DMS 273 (cell line): ENCODE measurements around the gene ATP11A.
"Not testable (repeated sequence)": the region's sequence is repeated elsewhere in the genome, so short reads cannot be mapped to it uniquely, and the experiment has no call there.

Experiments used
- DNase-seq: peaks from one replicate; lab custom pipeline; 2025; ENCODE audit not compliant: unreplicated experiment; lab: John Stamatoyannopoulos, UW

Gene ATP11A

DNA sequence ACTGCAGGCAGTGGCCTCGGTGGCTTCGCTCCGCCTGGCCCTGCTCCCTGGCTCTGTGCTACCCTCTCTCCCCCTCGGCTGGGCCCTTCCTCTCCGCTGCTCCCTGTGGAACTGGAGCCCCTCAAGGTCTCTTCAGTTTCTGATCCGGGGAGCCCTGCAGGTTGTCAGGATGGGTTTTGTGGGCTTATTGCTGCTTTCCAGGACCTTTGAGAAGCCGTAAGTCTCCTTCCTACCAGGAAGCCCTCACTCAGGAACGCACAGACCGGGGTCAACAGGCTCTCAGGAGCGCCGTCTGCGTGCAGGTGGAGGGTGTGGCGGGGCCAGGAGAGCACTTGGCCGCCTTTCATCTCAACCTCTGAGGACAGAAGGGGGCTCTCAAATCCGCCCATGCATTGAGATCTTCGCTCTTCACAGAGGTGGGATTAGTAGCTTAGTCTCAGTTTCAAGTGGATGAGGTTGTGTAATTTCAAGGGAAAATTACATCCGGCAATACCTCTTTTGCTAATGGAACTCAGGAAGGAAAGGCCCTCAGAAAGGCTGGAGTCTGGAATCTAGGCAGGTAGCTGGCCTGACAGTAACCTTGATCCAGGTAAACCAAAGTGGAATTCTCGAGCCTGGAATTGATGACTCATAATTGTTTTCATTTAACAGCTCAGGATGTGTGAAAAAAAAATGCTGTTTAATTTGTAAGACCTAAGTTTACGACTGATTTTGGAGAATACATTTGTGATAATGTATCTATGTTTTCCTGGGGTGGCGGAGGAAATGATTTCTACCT, 102.0 kb downstream of the ATP11A start:
- no peak for DNase-seq

DNA sequence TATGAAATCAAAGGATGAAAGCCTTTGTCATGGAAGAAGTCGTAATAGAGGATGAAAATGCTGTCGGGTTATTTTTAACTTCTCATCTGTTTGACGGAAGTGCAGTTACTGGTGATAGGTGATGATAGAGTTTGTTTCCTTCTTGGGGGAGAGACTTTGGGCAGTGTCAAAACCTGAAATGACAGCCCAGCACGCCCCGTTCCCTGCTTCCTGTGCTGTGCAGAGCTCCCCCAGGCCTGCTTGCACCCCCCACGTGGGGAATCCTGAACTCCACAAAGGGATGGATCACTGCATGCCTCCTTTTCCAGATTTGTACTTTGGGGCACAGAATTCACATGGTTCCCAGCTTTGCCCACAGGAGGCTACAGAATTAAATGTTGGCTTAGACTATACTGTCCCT, 102.7 kb downstream of the ATP11A start:
- DNase-seq, result no peak

GRCh38 chr13:112793545-112794445, 104.0 kb downstream of the ATP11A start:
- DNase-seq, result no peak

DNA sequence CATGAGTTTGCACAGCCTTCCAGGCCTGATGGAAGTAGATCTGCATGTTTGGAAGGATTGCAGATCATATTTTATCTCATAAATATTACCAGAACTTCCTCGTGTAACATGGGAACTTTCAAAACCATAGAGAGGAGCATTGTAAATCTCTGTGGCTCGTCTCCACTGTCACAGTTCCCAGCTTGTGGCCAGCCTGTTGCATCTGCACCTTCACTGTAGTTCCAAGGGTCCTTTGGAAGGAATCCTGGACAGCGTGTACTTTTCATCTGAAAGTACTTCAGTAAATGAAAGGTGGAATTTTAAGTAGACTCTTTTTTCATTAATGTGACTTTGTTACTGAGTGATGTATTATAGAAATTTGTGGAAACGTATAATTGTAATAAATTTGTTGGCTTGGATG, 105.4 kb downstream of the ATP11A start:
- DNase-seq, result no peak

DNA sequence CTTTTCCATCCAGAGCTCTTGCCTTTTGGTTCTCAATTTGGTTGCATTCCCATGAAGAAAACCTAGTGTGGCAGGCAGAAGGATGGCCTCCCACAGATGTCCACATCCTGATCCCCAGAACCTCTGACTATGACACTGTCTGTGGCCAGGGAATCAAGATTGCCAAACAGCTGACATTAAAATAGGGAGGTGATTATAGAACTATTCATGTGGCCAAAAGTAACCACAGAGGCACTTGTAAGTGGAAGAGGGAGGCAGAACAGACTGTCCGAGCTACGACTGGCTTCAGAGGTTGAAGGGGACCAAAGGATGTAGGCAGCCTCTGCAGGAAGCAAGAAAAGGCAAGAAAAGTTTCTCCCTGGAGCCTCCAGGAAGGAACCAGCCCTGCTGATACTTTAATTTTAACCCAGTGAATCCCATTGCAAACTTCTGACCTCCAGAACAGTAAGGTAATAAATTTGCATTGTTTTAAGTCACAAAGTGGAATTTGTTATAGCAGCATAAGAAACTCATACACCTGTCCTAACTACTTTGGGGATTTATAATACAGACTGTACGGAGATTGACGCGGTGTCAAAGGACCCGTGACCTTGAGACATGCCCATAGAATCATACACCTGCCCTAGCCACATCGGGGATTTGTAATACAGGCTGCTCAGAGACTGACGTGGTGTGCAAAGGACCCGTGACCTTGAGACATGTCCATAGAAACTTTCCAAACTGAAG, 106.5 kb downstream of the ATP11A start:
- DNase-seq, result no peak

DNA sequence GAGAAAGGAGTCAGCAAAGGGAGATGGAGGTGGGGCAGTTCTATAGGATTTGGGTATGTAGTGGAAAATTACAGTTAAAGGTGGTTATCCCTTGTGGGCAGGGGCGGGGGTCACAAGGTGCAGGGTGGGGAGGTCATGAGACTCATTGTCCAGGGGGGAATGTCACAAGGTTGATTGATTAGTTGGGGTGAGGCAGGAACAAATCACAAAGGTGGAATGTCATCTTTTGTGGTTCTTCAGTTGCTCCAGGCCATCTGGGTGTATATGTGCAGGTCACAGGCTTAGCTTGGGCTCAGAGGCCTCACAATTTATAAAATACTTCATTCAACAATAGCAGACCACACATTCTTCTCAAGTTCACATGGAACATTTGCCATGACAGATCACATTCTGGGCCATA, 109.6 kb downstream of the ATP11A start:
- no peak for DNase-seq

DNA sequence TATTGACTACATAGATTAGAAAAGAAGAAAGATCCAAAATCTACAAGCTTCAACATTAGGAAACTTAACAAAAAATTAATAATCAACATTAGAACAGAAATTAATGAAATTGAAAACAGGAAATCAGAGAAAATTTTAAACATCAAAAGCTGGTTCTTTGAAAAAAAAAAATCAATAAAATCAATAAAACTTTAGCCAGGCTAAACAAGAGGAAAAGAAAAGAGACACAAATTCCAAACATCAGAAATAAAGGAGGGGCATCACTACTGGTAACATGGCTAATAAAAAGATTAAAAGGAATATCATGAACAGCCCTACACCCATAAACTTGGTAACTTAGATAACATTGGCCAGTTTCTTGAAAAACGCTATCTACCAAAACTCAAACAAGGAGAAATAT, 110.2 kb downstream of the ATP11A start:
- no peak for DNase-seq

GRCh38 chr13:112800807-112801206, 111.0 kb downstream of the ATP11A start:
- not testable (repeated sequence) for DNase-seq

DNA sequence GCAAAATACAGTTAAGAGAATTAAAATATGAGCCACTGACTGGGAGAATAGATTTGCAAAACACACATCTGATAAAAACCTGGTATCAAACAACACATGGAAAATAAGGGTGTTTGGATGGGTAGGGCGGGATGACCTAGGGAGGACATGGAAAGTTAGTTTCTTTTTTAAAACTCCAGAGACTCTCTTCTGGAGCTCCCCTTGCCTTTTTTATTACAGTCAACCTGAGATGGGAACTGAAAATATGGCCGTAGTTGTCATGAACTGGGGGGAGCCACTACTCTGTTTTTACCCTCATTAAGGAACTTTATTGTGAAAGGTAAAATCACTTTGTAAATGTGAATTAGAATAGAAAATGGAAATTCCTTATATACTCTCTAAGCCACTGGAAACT, 113.0 kb downstream of the ATP11A start:
- no peak for DNase-seq

DNA sequence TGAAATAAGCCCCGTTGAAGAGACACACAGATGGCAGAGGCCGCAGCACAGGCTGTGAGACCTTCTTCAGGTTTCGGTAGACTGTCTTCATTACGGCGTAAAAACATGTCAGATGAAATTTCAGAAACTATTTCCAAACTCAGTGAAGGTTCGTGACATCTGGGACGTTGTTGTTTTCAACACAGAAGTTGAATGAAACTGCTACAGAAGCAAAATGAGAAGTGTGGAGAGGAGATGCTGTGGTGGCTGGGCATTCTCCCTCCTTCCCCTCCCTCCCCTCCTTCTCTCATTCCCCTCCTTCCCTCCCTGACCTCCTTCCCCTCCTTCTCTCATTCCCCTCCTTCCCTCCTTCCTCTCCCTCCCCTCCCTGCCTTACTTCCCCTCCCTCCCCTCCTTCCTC, 113.6 kb downstream of the ATP11A start:
- no peak for DNase-seq

- DNase-seq, result no peak
Observed at GRCh38 chr13:112804374-112804773, 114.5 kb downstream of the ATP11A start.

DNA sequence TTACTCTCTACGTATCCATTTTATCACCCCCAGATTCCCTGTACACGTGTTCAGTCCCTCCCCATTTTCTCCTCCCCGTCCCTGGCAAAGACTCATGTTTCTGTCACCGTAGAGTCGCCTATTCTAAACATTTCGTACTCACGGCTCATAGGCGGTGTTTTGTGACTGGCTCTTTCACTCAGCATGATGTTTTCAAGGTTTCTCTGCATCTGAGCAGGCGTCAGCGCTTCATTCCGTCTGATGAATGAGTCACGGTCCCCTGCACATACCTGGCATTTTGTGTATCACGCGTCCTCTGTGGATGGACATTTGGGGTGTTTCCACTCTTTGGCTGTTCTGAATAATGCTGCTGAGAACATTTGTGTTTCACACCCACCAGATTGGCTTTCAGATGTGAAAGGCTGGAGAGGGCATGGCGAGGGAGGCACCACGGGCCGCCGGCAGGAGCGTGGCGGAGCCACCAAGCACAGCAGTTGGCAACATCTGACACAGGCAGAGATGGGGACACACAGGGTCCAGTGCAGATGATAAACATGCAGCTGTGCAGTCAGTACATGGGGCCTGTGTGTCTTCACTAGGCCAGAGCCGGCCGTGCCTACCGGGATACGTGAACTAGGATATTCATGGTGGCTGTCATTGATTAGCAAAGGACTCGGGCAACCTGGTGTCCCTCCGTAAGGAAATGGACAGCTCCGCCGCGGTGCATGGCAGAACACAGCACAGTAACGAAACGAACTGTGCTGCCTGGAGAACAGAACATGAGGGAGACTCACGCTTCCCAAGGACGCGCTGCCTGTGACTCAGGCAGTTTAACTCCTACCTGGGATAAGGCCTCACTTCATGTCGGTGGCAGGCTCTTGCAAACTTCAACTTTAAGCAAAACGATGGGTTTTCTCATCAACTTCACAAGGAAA, 117.2 kb downstream of the ATP11A start:
- DNase-seq, result no peak

DNA sequence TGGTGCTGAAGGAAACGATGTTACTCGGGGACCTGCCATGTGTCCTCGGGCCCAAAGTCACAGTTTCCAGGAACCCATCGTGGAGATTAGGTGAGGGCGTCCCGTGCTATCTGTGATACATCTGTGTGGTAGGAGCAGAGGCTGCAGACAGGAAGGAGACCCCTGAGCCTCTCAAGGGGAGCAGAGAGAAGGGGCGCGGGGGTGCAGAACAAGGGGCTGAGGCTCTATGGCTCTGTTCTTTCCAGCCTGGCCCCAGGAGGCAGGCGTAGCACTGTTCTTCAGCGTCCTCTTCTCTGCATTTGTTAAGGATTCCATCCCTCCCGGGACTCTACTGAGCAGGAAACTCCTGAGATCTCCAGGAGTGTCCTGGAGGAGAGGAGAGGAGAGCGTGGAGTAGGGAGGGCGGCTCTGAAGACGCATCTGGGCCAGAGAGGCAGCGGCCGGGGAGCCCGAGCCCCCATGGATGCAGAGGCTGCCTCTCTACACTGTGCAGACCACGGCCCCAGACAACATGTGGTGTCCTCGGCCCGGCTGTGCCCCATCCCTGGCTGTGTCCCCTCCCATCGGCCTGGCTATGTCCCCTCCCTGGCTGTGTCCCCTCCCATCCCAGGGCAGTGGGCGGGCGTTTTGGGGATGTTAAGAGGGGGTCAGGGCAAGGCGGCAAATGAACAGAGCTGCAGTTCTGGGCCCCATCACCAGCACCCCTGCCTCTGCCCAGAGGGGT, 118.0 kb downstream of the ATP11A start:
- DNase-seq, result no peak

- no peak for DNase-seq
Observed at GRCh38 chr13:112808377-112809140, 118.7 kb downstream of the ATP11A start.

DNA sequence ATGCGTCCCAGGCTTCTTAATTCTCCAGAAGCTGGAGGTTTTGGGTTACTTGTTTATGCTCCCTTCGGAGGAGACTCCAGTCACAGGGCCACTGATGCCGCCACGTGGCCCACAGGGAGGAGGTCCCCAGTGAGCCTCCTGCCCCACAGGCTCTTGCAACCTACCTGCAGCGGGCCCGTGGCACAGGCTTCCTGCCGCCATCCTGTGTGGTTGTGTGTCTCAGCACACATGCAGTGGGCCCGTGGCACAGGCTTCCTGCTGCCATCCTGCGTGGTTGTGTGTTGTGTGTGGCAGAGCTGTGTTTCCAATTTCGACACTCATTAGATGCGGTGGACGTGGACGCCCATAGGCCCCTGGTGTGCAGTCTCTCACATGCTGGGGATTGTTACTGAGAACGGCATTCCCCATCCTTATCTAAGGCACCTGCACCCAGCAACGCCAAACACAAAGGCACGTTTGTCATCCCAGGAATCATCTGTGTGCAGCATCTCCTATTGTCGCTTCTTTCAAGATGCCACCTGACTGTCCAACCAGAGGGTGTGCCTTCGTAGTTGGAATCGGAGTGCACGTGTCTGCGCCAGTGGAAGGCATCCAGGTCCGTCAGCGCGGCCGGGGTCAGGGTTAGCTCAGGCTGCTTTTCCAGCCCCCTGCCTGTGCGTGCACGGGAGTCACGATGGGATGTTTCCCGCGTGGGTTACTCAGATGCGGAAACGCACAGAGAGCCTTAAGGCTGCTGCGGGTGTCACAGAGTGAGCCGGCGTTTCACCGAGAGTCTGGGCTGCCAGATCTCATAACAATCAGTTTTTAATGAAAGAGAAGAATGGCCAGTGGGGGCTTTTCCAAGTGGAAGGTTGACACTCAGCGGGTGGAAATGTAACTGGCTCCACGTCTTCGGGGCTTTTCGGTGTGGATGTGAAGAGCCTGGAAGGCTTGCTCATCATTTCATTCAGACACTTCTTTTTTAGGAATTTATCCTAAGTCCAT, 119.8 kb downstream of the ATP11A start:
- no peak for DNase-seq

- no peak for DNase-seq
Observed at GRCh38 chr13:112810608-112811007, 120.8 kb downstream of the ATP11A start.

GRCh38 chr13:112812306-112813055, 122.6 kb downstream of the ATP11A start:
- no peak for DNase-seq
